ENCODE results near the gene TFE3.
A peak's percentile ranks its signal among the peaks of the same experiment; 100 is the strongest.

TFE3 gene

GRCh38 chrX:49061916-49062315 lies 18.8 kb upstream of the TFE3 start:
- DNase-seq, result no peak

GRCh38 chrX:49061490-49061889 lies 18.3 kb upstream of the TFE3 start:
- DNase-seq, result no peak

GRCh38 chrX:49060914-49061313 lies 17.8 kb upstream of the TFE3 start:
- DNase-seq, result no peak

- DNase-seq, result no peak
Measured at GRCh38 chrX:49059681-49060085, 16.5 kb upstream of the TFE3 start.

- no peak for DNase-seq
Measured at GRCh38 chrX:49059201-49059600, 16.0 kb upstream of the TFE3 start.

GRCh38 chrX:49058794-49059193 lies 15.6 kb upstream of the TFE3 start, which contains the start of gene CCDC120:
TSS of gene CCDC120 (plus strand) at chrX:49058999. CDS start at chrX:49062042, 3,043 bp downstream.
- no peak for DNase-seq

GRCh38 chrX:49054073-49054762 lies 11.1 kb upstream of the TFE3 start:
- no peak for DNase-seq

- peak in 30 of 56 donors; percentile 1 to 44 (median 12) for DNase-seq
Measured at GRCh38 chrX:49053223-49054072, 10.3 kb upstream of the TFE3 start.

- no peak for DNase-seq
Measured at GRCh38 chrX:49043987-49044281, 777 bp upstream of the TFE3 start.

- DNase-seq, result peak in 5 of 56 donors; percentile 19 to 42 (median 31)
Measured at GRCh38 chrX:49042581-49043219, 457 bp downstream of the TFE3 start.

GRCh38 chrX:49041744-49042580 lies 1.2 kb downstream of the TFE3 start:
- DNase-seq, result peak in 7 of 56 donors; percentile 0 to 40 (median 1)

GRCh38 chrX:49040376-49040955 lies 2.7 kb downstream of the TFE3 start:
- no peak for DNase-seq

- peak in 43 of 56 donors; percentile 2 to 70 (median 20) for DNase-seq
Measured at GRCh38 chrX:49039598-49040375, 3.4 kb downstream of the TFE3 start.

- DNase-seq, result no peak
Measured at GRCh38 chrX:49037883-49038475, 5.2 kb downstream of the TFE3 start.

GRCh38 chrX:49030283-49030682 lies 12.9 kb downstream of the TFE3 start:
- no peak for DNase-seq

- DNase-seq, result no peak
Measured at GRCh38 chrX:49029876-49030275, 13.3 kb downstream of the TFE3 start.

GRCh38 chrX:49019599-49020249 lies 23.4 kb downstream of the TFE3 start:
- DNase-seq, result no peak

GRCh38 chrX:49019050-49019449 lies 24.1 kb downstream of the TFE3 start:
- no peak for DNase-seq

- DNase-seq, result no peak
Measured at GRCh38 chrX:49003696-49004095, 39.5 kb downstream of the TFE3 start.

Data from amygdala (tissue), 56 donors.